ENCODE measurements around the gene DMD.

GRCh38 chrX:31591355-31591754, 1620.0 kb downstream of the DMD start:
- TF ChIP-seq POLR2AphosphoS5 (IDR thresholded peaks at IDR 0.05; ENCODE audit: borderline replicate concordance, low read depth, low read length), result no peak
- no peak for TF ChIP-seq EZH2 (IDR thresholded peaks at IDR 0.05)
